Activated CD8-positive, alpha-beta memory T cell treated with anti-CD3 and anti-CD28 coated beads, Interleukin-2, amount 50 U/mL, for 48 hours (primary cell): ENCODE results near the gene CLIP2.

Experiments used
- DNase-seq: peaks from one replicate; pipeline ENCODE4 v3.0.0-alpha.2; 2020

The CLIP2 gene

GRCh38 chr7:74449809-74450397 is 160.7 kb downstream of the CLIP2 start:
- DNase-seq, result peak; percentile 88

GRCh38 chr7:74452748-74453321 is 163.6 kb downstream of the CLIP2 start:
- DNase-seq, result peak; percentile 65

GRCh38 chr7:74453322-74454011 is 164.3 kb downstream of the CLIP2 start, which contains the start of gene GTF2IRD1:
Gene GTF2IRD1 (plus strand): TSS chr7:74453906. CDS start chr7:74508081, 54,175 bp downstream.
- DNase-seq, result peak; percentile 75

GRCh38 chr7:74454021-74454924 is 165.1 kb downstream of the CLIP2 start:
- DNase-seq, result peak; percentile 63

GRCh38 chr7:74454925-74455288 is 165.7 kb downstream of the CLIP2 start:
- DNase-seq, result no peak

- no peak for DNase-seq
Observed at GRCh38 chr7:74455291-74455804, 166.1 kb downstream of the CLIP2 start.
